Skin epidermis (tissue), 12 donors: ENCODE results near the gene GLB1L.

ENCODE experiments used
- H3K27ac ChIP-seq, 21 experiments: fragments of 200-600 bp; sonication (generic) in 11 of 21; one replicate each; pipeline ENCODE4 v1.5.0; 2020; ENCODE audit warnings: mild to moderate bottlenecking in 3 of 21, inconsistent platforms in 2 of 21, moderate library complexity in 2 of 21
- H3K4me3 ChIP-seq, 7 experiments: fragments of 200-600 bp; sonication (generic) in 2 of 7; one replicate each; pipeline ENCODE4 v1.5.0; 2020; ENCODE audit warnings: inconsistent platforms in 2 of 7, mild to moderate bottlenecking in 2 of 7, moderate library complexity in 1 of 7

The GLB1L gene

GRCh38 chr2:219282943-219283581, 37.8 kb upstream of the GLB1L start:
- Histone ChIP-seq H3K27ac (peak overlapping the region in 9 of 21 experiments; percentile 4 to 98 (median 52)), H3K4me3 (no peak overlapping the region)

GRCh38 chr2:219282375-219282774, 37.1 kb upstream of the GLB1L start:
- H3K27ac ChIP-seq, result peak overlapping the region in 7 of 21 experiments; percentile 41 to 98 (median 90)
- H3K4me3 ChIP-seq, result no peak overlapping the region

GRCh38 chr2:219281588-219281987, 36.3 kb upstream of the GLB1L start:
- Histone ChIP-seq H3K27ac (peak overlapping the region in 8 of 21 experiments; percentile 14 to 99 (median 97)), H3K4me3 (no peak overlapping the region)

- peak overlapping the region in 1 of 7 experiments; percentile 57 for H3K4me3 ChIP-seq
- H3K27ac ChIP-seq, result peak overlapping the region in 13 of 21 experiments; percentile 22 to 100 (median 98)
These were observed 35.4 kb upstream of the GLB1L start for GRCh38 chr2:219280651-219281050.

GRCh38 chr2:219279916-219280516, 34.8 kb upstream of the GLB1L start:
- Histone ChIP-seq H3K4me3 (peak overlapping the region; percentile 57 to 90 (median 64)), H3K27ac (peak overlapping the region; percentile 89 to 100 (median 97))

GRCh38 chr2:219279151-219279915, 34.1 kb upstream of the GLB1L start, which contains the start of gene DNAJB2:
Gene DNAJB2, plus strand, starts transcription at chr2:219279366. Its CDS starts 468 bp downstream, at chr2:219279834.
- peak within 1 kb of the TSS; percentile 89 to 100 (median 97) for H3K27ac ChIP-seq
- peak within 1 kb of the TSS; percentile 57 to 90 (median 64) for H3K4me3 ChIP-seq

- H3K27ac ChIP-seq, result peak overlapping the region in 20 of 21 experiments; percentile 47 to 100 (median 98)
- H3K4me3 ChIP-seq, result peak overlapping the region in 6 of 7 experiments; percentile 57 to 90 (median 66)
These were observed 33.5 kb upstream of the GLB1L start for GRCh38 chr2:219278655-219279150.

- peak overlapping the region in 20 of 21 experiments; percentile 47 to 100 (median 98) for H3K27ac ChIP-seq
- peak overlapping the region in 2 of 7 experiments; percentile 9 to 16 for H3K4me3 ChIP-seq
These were observed 32.7 kb upstream of the GLB1L start for GRCh38 chr2:219277703-219278654.

- Histone ChIP-seq H3K4me3 (no peak overlapping the region), H3K27ac (peak overlapping the region in 20 of 21 experiments; percentile 71 to 93 (median 86))
These were observed 29.2 kb upstream of the GLB1L start for GRCh38 chr2:219274361-219274921.

GRCh38 chr2:219273937-219274336, 28.7 kb upstream of the GLB1L start:
- Histone ChIP-seq H3K27ac (peak overlapping the region in 20 of 21 experiments; percentile 71 to 93 (median 86)), H3K4me3 (no peak overlapping the region)

- Histone ChIP-seq H3K4me3 (no peak overlapping the region), H3K27ac (peak overlapping the region in 4 of 21 experiments; percentile 86 to 89 (median 88))
These were observed 27.8 kb upstream of the GLB1L start for GRCh38 chr2:219272995-219273394.

GRCh38 chr2:219272356-219272755, 27.1 kb upstream of the GLB1L start:
- Histone ChIP-seq H3K27ac (no peak overlapping the region), H3K4me3 (no peak overlapping the region)

- no peak overlapping the region for H3K27ac ChIP-seq
- no peak overlapping the region for H3K4me3 ChIP-seq
These were observed 25.8 kb upstream of the GLB1L start for GRCh38 chr2:219271021-219271420.

- Histone ChIP-seq H3K27ac (no peak overlapping the region), H3K4me3 (no peak overlapping the region)
These were observed 24.8 kb upstream of the GLB1L start for GRCh38 chr2:219270055-219270372.

- Histone ChIP-seq H3K27ac (no peak overlapping the region), H3K4me3 (no peak overlapping the region)
These were observed 24.3 kb upstream of the GLB1L start for GRCh38 chr2:219269362-219270054.

GRCh38 chr2:219268294-219268693, 23.1 kb upstream of the GLB1L start:
- H3K4me3 ChIP-seq, result no peak overlapping the region
- no peak overlapping the region for H3K27ac ChIP-seq

- no peak overlapping the region for H3K4me3 ChIP-seq
- no peak overlapping the region for H3K27ac ChIP-seq
These were observed 21.6 kb upstream of the GLB1L start for GRCh38 chr2:219266886-219267285.

GRCh38 chr2:219266232-219266631, 21.0 kb upstream of the GLB1L start:
- no peak overlapping the region for H3K4me3 ChIP-seq
- no peak overlapping the region for H3K27ac ChIP-seq
